AG08395 (cell line): ENCODE measurements around the gene GDPD5.

Experiments used
- DNase-seq: peaks from one replicate; pipeline ENCODE4 v3.0.0; 2012; ENCODE audit warnings: mixed read lengths, low spot score

The GDPD5 gene

GRCh38 chr11:75510723-75511019, 15.1 kb downstream of the GDPD5 start:
- DNase-seq: no peak

GRCh38 chr11:75510004-75510722, 15.6 kb downstream of the GDPD5 start:
- no peak for DNase-seq

- no peak for DNase-seq
Observed at GRCh38 chr11:75509020-75509720, 16.6 kb downstream of the GDPD5 start.

- no peak for DNase-seq
Observed at GRCh38 chr11:75508051-75508561, 17.6 kb downstream of the GDPD5 start.

GRCh38 chr11:75507571-75507970, 18.2 kb downstream of the GDPD5 start:
- DNase-seq: no peak

- no peak for DNase-seq
Observed at GRCh38 chr11:75506827-75507226, 18.9 kb downstream of the GDPD5 start.

GRCh38 chr11:75505916-75506692, 19.6 kb downstream of the GDPD5 start:
- no peak for DNase-seq

GRCh38 chr11:75504501-75504900, 21.2 kb downstream of the GDPD5 start:
- no peak for DNase-seq

- no peak for DNase-seq
Observed at GRCh38 chr11:75503531-75504099, 22.1 kb downstream of the GDPD5 start.

- DNase-seq: no peak
Observed at GRCh38 chr11:75502138-75502537, 23.6 kb downstream of the GDPD5 start.

- no peak for DNase-seq
Observed at GRCh38 chr11:75500742-75501141, 25.0 kb downstream of the GDPD5 start.

- DNase-seq: peak; percentile 97
Observed at GRCh38 chr11:75499423-75500190, 26.1 kb downstream of the GDPD5 start.

- DNase-seq: peak; percentile 49
Observed at GRCh38 chr11:75498556-75499255, 27.0 kb downstream of the GDPD5 start.

GRCh38 chr11:75497788-75498409, 27.8 kb downstream of the GDPD5 start:
- DNase-seq: no peak

- no peak for DNase-seq
Observed at GRCh38 chr11:75496305-75496752, 29.4 kb downstream of the GDPD5 start.

- DNase-seq: no peak
Observed at GRCh38 chr11:75495749-75496304, 29.9 kb downstream of the GDPD5 start.

GRCh38 chr11:75493626-75494025, 32.1 kb downstream of the GDPD5 start:
- no peak for DNase-seq

GRCh38 chr11:75492181-75492820, 33.4 kb downstream of the GDPD5 start:
- DNase-seq: no peak

- DNase-seq: no peak
Observed at GRCh38 chr11:75491465-75491864, 34.3 kb downstream of the GDPD5 start.
